Effector CD4-positive, alpha-beta T cell (primary cell): Measurements from ENCODE around the gene TMC1.

Experiments used
- DNase-seq: peaks from one replicate; pipeline ENCODE4 v3.0.0-alpha.2; 2020

Gene TMC1

DNA sequence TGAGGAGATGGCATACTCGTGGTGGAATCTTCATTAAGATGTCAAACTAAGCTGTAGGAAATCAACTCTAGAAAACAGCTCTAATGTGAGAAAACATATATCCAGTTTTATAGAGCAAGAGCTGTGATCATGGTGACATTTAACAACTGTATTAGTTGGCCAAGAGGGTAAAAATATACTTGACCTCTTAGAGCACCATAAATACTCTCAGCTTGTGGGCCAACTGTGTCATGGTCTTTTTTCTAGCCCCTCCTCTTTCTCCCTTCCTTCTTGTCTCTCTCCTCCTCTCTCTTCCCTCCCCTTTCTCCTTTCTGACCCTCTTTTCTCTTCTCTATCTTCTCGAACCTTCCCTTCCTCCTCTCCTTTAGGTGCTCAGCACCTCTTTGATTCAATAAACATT is 54.7 kb downstream of the TMC1 start:
- DNase-seq, result no peak

DNA sequence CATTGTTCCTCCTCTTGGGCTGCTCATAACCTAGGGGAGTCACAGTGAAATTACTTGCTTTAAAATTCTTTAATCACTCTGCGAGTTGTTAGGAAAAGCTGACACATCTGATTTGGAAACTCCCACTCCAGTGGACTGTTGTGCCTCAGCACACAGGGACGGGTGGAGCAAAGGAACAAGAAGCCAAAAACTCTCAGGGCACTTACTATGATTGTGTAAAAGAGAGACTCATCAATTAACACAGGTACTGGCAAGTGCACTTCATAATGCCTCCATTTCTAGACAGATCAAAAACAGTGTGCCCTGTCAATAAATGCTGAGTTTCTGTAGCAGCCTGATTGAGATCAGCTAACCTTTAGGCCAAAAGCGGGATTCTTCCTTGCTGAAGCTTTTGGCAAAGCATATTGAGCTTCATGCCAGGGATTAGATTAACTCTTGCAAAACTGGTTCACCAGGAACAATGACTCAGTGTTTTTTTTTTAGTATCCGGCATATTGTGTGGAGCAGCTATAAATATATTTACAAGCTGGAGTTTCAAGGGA is 55.9 kb downstream of the TMC1 start:
- no peak for DNase-seq

DNA sequence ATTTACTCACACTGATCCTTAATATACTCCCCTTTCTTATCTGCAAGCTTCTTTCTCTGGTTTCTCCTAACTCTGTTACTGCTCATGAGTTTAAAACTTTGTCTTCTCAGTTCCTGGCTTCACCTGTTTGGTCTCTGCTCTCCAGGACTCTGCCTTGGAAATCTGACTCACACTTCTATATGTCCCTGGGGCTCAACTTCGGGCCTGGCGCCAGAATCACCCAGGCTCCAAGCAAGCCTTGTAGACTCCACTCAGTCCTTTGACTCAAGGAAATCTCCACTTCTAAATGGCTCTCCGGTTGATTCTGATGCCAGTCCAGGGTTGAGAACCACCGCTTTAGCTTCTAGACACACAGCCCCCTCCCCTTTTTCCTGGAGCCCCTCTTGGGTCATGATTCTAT is 57.8 kb downstream of the TMC1 start:
- no peak for DNase-seq

DNA sequence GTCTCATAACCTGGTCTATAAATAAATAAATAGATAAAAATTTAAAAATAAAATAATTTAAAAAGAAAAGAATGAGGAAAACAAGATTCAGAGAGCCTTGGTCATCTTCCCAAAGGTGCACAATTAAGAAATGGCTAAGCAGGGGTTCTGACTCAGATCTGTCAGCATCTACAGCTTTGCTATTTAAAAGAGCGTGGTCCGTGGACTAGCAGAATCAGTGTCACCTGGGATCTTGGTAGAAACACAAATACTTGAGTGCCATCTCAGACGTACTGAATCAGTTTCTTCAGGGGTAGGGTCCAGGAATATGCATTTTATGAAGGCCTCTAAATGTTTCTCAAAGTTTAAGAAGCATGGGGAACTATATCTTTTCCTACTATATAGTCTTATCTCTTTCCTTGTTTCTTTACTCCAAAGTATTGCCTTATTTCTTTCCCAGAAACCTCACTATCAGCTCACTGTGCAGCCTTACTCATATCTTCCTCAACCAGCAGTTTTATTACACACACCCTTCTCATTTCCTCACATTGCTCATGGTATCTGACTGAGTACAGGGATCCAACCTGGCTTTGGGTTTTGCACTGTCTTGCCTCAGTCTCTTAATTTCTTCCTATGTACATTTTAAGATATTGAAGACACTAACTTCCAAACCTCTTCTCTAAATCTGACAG is 58.6 kb downstream of the TMC1 start:
- DNase-seq, result no peak

DNA sequence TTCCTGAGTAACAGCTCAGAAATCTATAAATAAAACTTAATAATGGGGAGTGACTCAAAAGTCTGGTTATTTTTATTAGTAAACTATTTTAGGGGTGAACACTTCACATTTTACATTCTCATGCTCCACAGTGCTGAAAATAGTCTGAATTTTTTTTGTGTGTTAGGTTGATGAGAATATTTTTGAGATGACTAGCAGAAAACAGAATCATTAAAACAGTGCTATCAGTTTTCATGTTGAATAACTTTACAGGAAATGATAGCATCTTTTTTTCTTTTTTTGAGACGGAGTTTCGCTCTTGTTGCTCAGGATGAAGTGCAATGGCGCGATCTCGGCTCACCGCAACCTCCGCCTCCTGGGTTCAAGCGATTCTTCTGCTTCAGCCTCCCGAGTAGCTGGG is 60.3 kb downstream of the TMC1 start:
- no peak for DNase-seq

DNA sequence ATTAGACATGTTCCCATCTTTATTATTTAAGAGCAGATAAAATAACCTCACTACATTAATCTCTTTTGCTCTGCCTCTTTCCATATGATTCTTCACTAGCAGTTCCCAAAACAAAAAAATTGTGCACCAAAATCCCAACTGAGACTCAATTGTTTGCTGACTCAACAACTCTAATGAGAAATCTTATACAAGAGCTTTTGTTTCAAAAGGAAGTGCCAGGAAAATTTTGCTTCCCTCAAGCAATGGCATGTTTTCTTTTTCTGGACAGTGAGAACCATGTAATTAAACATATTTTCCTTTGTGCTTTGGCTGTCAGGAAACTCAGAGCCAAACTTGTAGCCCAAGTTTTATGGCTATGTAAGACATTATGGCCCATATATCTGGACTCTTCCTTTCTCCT is 62.0 kb downstream of the TMC1 start:
- DNase-seq, result no peak

DNA sequence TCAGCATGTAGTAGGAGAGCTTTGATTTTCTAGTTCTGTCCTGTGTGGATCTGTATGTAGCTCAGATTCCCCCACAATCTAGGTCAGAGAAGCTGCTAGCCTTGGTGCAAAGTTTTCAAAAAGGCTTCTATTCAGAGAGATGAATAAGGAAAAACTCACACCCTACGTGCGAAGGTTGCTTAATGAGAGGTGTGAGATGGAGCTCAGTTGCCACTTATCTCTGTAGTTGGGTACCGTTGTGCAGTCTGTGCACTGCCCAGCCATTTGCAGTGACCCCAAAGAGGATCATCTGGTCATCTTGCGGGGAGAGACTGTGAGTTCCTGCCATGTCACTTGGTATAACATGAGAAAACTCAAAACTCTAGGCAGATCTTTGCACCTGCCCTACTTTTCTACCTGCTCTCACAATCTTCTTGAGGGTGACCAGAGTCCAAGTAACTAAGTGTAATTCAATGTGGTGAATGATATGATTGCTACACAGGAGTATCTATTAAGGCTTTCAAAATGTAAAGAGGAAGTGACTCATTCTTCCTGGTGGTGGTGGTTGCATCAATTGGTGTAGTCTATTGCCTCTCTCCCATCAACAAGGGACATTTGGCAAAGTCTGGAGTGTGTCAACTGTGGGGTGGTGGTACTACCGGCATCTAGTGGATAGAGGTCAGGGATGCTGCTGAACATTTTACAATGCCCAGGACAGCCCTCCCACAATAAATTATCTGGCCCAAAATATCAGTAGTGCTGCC is 65.2 kb downstream of the TMC1 start:
- no peak for DNase-seq

DNA sequence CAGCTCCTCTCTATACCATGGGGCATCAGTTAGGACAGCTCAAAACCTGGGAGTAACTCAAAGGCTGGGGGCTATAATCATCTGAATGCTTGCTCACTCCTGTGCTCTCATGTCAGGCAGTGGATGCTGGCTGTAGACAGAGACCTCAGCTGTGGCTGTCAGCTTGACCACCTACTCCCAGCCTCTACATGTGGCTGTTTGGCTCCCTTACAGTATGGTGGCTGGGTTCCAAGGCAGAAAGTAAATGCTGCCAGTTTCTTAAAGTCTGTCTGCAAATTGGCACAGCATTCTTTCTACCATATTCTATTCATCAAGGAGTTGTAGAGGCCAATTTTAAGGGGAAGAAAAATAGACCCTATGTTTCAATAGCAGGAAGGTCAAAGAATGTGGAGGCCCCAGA is 66.9 kb downstream of the TMC1 start:
- no peak for DNase-seq

DNA sequence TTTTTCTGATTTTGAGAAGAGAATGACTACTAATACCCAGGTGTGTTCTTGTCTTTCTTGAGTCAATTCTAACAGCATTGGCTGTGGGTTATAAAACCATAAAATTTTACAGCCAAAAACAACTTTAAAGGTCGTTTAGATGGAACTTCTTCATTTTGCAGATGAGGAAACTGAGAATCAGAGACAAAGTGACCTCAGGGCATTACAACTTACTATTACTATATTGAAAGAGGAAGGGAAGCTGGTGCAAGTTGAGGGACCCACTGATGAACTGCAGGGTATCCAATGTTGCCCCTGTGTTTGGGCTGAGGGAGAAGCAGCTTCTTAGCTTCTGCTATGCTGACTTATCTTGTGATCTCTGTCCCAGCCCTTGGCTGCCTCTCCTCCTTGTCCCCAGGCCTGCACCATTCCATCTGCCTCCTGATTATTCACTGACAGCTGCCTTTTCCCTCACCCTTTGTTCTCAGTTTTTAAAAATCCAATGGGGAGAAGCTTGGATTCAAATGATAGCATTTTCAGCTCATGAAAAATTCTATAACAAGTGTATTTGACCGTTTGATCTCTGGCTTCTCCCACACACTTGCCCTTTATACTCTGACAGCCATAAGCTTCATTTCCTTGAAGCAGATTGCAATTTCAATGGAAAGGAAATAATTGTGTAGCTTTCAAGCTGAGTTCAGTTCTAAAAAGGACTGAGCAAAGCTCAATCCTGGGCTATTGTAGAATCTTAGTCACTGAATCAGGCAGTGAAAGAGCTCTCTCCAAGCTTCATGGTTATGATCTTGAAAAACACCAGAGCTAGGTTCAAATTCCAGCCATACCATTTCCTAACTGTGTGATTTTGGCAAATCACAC is 68.5 kb downstream of the TMC1 start:
- no peak for DNase-seq

DNA sequence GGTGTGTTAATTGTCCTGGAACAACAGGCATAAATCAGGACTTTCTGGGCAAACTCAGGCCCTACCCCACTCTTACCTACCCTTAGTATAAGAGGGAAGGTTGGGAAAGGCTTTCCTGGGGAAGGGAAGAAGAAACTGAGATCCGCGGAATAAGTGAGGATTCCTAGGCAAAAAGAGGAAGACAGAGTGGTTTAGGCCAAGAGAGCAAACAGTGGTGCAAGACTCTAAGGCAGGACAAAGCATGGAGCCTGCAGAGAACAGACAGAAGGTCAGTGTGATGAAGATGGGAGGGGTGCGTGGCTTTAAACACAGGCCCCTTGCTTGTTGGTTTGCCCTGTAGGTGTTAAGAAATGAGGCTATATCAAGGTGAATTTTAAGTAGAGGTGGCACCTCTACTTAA is 69.4 kb downstream of the TMC1 start:
- no peak for DNase-seq

DNA sequence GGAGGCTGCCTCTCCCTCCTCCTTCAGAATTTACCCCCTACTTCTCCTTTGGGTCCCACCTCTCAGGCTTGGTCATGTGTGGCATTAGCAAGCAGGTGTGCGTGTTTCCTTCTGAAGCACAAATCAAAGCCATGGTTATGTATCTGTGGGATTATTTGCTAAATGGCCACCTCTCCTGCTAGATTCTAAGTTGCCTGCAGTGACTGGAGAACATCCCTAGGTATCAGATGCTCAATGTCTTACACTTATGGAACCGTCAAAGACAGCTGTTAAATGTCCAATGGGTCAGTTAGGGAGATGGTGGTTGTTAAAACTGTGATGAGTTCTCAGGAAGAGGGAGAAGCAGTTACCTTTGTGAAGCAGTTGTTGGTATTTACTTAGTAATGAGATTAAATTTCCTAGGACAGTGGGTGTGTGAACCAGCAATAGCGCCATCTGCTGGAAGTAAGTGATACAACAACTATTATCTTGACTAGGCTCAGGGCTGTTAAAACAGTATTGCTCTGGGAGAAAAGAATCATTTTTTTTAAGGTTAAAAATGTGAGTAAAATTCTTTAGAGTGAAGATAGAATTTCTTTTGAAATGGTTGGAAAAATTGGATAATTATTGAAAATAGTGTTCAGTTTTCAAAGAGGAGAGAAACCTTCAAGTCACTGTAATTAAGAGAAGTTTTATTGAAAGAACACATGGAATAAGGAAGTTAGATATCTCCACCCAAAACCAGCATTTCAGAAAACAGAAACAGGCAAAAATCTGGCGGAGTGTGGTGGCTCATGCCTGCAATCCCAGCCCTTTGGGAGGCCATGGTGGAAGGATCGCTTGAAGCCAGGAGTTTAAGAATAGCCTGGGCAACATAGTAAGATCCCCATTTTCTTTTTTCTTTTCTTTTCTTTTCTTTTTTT is 71.3 kb downstream of the TMC1 start:
- DNase-seq, result peak; percentile 6

DNA sequence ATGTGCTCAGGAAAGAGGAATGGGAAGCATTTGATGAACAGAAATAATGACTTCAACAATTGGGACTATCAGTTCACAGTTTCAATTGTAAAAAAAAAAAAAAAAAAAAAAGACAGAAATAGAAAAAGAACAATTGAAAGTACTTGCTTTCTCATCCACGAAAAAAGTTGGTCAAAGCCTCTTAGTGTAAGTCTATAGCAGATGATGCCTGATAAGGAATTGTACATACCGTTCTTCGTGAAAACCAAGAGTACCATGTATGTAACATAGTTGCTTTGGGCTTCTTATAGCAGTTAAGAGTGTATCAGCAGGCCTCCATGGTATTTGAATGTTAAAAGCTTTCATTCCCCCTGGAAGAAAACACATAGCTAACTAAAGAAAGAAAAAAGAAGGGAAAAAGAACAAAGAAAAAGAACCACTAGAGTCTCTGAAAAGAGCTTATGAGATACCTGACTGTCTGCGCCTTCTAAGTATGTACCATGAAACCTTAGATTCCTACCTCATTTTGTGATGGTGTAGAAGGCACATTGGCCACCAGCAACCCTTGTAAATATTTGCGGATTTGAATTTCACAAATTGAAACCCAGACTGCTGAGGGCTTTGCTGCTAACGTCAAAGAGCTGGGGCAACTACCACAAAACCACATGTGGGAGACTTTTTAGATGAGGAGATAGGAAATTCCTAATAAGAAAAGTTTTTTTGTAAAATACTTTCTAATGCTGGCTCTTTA is 75.2 kb downstream of the TMC1 start:
- DNase-seq, result no peak

DNA sequence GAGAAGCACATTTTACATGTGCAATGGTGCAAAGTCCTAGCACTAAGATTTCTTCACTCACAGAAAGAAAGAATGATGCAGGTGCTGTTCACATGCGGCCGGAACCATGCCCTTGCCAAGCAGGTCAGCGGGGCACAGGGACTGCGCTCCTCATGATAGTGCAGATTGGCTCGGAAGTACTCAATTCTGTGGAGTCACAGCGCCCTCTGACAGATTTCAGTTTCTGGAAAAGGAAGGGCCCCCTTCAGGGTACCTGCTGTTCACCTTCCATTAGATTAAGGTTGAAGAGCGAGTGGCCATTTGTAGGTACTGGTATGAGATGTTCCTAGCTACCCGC is 75.7 kb downstream of the TMC1 start:
- DNase-seq, result no peak

DNA sequence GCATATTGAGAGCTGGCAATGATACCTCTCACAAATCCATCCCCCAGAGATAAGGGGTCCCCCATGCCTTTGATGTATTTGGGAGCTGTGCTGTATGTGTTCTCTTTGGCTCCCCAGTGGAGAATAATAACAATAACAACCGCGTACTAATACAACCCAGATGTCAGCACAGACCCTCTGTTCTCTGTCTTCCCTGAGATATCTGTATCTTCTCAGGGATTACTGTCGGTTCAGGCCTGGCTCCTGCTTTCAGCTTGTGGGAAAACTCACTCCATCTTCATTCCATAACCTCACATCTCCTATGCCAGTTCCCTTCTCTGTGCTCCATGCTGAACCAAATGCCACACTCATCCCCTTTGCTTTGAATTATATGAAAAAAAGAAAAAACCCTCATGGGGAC is 76.2 kb downstream of the TMC1 start:
- no peak for DNase-seq

DNA sequence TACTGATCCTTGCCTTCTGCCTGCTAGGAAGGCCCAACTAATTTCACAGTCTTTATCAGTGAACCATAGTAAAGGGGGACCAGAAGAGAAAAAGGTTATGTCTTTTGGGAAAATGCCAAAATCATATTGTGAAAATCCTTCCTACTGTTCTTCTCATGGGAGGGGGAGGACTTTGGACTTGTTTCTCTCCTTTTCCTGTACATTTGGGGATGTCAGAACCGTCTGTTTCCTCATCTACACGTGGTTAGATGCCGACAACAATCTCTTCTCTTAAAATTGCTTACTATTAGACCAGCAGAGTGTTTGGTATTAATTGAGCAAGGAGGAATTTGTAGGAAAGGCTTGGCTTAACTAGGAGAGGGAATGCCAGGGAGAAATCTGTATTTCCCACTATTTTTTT is 77.2 kb downstream of the TMC1 start:
- no peak for DNase-seq

DNA sequence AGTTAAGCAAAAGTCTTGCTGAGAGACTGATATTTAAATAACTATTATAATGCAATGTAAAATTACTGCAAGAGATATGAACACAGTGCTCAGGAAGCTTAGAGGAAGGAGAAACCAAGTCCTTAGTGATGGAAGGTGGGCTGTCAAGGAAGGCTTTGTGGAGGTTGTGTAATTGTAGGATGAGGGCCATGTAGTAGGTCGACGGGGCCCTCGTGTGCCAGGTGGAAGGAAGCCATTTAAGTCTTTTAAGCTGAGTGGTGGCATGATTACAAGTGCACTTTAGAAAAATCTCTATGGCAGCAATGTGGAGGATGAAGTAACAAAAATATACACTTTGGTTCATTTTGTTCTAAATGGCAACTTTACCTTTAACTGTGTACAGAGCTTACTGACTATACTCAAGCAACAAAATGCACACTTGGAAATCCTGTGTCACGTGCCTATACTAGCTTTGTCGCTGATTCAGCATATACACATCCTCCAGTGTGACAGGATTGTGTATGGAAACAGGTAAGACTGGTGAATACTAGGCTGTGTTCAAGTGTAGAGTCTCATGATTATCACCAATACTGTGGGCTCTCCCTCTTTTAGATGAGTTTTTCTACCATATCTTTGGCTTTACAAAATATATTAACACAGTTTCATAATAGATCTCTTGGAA is 78.6 kb downstream of the TMC1 start:
- DNase-seq, result no peak

DNA sequence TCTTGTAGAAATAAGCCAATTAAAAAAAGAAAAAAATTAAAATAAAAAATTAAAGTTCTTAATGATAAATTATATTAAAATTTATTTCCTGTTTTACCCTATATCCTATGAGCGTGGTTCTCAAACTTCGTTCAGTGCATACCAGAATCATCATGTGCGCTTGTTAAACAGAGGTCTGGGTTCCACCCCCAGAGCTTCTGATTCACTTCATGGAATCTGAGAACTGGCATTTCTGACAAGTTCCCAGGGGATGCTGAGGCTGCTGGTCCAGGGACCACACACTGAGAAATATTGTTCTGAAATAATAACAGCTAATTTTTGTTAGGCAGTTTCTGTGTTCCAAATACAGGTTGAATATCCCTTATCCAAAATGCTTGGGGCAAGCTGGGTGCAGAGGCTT is 79.3 kb downstream of the TMC1 start:
- no peak for DNase-seq

DNA sequence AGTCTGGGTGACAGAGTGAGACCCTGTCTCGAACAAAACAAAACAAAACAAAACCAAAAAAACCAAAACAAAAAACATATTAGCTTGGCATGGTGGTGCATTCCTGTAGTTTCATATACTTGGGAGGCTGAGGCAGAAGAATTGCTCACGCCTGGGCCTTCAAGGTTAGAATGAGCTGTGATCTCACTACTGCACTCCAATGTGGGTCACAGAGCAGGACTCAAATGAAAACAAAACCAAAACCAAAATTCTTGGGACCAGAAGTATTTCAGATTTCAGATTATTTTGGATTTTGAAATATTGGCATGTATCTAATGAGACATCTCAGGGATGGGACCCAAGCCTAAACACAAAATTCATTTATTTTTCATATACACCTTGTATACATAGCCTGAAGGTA is 80.2 kb downstream of the TMC1 start:
- DNase-seq, result no peak

DNA sequence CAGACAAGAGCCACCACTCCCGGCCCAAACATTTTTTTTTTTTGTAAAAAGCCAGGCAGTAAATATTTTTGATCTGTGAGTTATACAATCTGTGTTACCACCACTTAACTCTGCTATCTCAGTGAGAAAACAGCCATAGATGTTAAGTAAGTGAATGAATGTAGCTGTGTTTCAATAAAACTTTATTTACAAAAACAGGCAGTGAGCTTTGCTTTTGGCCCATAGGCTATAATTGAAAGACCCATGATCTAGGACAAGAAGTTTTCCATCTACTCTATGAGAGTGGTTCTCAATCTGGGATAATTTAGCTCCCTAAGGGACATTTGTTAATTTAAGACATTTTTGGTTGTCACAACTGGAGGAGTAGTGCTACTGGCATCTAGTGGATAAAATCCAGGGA is 91.0 kb downstream of the TMC1 start:
- DNase-seq, result no peak

DNA sequence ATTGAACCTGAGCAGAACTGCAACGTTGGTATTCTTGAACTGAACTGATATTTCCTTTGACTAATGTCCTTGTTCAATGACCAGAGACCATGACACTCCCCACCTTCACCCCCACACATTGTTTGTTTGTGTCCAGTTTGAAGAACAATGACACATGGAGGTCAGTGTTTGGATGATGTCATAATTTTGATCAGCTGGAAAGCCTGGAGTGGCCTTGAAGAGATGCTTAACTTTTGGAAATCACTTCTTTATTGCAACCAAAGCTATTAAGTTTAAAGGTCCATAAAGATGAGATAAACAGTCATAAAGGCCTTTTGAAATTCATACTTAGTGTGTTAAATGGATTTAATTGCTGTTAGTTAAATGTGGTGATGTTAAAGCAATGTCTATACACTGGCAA is 92.7 kb downstream of the TMC1 start:
- DNase-seq, result no peak

DNA sequence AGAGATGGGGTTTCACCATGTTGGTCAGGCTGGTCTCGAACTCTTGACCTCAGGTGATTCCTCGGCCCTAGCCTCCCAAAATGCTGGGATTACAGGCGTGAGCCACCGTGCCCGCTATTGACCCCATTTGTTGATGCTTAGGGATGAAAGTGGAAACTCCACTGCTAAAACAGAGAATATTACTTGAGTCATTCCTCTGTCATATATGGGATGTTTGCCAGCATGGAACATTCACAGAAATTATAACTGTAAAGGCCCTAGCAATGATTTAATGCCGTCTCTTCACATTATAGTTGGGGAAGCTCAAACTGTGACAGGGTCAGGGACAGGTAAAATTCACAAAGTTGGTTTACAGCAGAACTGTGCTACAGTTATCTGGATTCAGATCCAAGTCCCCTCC is 94.5 kb downstream of the TMC1 start:
- no peak for DNase-seq
